Suppressor macrophage treated with lipopolysaccharide for 4 hours (primary cell): ENCODE measurements around the gene STING1.
"Not testable (repeated sequence)": the region's sequence is repeated elsewhere in the genome, so short reads cannot be mapped to it uniquely, and the experiment has no call there.

Experiments used
- DNase-seq: peaks from one replicate; pipeline ENCODE4 v3.0.0-alpha.2; 2020

The STING1 gene

GRCh38 chr5:139462586-139463276, 19.8 kb downstream of the STING1 start, which contains the start of gene ECSCR:
TSS of gene ECSCR (minus strand) at chr5:139462743. CDS start at chr5:139462670, 73 bp downstream.
- DNase-seq, result no peak

DNA sequence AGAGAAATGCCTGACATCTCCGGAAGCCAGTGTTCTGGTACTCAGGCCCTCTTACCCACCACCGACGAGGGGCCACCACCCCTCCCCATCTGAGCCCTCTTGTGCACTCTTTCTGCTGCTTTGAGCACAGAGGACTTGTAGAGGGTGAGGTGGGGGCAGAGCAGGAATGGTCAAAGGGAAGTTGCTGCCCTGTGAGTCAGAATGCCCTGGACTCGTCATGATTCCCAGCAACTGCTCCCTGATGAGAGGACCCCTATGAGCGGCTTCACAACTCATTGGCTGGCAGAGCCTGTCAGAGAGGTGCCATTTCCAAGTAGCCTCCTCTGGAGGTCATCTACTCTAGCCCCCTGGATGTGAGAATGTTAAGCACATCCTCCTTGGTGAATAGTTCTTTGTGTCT, 20.9 kb downstream of the STING1 start:
- peak; percentile 54 for DNase-seq

DNA sequence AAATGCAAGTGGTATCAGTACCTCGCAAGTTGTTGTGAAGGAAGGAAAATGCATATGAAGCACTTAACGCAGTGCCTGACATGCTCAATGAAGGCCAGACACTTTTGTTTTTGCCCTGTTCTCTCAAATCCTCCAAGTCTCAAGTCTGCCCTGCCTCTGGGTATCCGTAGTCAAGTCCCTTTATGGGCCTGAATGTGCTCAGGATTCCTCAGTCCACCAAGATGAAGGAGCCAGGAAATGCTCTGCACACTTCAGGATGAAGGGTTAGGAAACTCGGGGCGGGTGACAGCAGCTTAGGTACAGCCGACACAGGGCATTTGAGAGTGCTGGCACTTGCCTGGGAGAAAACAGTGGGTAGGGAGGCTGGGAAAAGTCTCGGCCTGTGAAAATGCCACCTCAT, 21.4 kb downstream of the STING1 start:
- no peak for DNase-seq

DNA sequence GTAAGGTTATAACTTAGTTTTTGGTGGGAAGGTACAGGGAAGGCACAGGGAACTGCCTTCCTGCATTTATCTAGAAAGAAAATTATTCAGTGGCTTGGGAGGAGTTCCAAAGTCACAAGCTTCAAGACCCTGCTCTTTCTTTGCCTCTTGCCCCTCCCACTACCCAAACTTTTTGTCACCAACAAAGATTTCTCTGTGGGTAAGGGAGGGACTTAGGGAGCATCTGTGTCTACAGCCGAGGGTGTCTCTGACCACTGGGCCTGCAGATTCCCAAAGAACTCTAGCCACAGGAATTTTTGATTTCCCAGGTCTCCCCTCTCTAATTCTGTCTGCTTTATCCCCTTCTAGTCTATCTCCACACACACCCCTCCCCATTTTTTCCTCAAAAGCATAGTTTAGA, 22.1 kb downstream of the STING1 start:
- no peak for DNase-seq

GRCh38 chr5:139459451-139459934, 23.1 kb downstream of the STING1 start:
- DNase-seq, result no peak

DNA sequence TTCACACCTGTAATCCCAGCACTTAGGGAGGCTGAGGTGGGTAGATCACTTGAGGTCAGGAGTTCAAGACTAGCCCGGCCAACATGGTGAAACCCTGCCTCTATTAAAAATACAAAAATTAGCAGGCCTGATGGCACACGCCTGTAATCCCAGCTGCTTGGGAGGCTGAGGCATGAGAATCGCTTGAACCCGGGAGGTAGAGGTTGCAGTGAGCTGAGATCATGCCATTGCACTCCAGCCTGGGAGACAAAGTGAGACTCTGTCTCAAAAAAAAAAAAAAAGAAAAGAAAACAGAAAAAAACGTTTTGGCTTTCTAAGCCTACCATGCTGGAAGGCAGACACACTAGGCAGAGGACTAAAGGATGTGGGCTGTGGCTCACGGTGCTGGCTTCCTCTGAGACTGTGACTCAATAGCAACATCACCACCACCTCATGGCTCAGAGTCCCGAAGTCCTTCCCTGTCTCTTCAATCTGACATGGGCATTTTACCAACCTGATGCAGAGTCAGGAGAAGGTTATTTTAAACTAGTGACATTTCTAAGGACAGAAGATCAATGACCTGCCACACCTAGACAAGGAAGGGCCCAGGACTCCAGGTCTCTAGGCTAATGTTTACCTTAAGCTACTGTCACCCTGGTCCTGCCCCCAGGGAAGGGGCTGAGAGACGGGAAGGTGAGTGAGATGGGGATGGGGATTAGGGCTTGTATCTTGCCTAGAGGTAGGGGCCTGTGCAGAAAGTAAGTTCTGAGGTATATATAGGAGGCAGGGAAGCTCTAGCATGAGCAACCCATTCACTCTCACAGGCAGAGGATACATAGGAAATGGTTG, 23.8 kb downstream of the STING1 start:
- DNase-seq, result peak; percentile 67

DNA sequence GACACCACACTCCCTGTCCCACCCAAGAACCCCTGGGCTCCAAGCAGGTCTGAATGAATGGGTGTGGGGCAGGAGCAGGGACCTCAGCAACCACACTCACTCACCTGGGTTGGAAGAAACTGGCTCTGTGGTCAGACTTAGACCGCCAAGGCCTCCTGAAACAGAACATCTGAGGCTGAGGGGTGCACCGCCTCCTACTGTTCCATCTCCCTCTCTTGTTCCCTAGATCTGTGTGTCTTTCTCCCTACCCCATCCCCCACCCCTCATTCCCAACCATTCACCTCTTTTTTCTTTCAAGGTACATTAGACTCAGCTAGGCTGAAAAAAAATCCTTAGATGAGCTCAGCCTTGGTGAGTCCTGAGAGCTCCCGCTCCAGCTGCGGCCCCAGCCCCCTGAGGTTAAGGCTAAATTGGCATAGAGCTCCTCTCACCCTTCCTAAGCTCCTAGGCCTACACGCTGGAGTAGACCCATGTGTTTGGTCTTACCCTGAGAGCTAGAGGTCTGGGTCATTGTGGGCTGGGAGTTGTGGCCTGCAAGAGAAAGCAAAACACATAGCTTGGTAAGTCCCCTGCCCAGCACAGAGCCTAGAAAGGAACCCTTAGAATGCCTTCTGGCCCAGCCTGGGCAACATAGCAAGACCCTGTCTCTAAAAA, 24.8 kb downstream of the STING1 start:
- DNase-seq, result no peak

DNA sequence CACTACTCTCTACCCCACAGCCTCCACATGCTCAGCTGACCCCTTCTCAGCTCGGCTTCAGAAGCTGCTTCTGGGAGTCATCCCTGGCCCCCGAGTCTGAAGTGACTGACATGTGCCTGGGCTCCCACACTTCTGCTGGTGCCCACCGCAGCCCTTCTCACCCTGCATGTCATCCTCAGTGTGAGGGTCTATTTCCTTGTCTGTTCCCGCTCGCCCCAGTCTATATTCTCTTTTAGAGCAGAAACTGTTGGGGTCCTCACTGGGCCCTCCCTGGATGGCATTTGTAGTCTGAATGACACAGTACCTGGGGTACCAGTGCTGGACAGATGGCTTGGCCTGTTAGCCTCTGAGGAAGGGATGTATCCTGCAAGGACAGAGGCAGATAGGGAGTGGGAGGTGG, 25.3 kb downstream of the STING1 start:
- no peak for DNase-seq

DNA sequence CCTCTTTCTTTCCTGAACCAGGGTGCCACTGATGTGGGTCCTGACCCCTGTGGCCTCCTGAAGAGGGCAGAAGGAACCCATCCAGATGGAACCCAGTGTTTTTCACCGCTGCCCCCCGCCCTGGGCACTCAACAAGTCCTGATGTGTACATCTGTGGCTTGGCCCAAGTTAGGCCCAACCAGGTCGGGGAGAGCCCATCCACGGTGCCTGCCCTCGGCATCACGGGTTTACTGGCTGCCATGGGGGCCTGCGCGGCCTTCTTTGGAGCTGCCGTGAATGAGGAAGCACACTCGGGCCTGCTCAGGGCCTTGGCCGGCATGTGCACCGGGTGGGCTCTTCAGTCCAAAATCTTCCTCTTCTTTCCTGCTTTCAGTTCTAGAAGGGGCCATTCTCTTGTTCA, 25.8 kb downstream of the STING1 start:
- no peak for DNase-seq

DNA sequence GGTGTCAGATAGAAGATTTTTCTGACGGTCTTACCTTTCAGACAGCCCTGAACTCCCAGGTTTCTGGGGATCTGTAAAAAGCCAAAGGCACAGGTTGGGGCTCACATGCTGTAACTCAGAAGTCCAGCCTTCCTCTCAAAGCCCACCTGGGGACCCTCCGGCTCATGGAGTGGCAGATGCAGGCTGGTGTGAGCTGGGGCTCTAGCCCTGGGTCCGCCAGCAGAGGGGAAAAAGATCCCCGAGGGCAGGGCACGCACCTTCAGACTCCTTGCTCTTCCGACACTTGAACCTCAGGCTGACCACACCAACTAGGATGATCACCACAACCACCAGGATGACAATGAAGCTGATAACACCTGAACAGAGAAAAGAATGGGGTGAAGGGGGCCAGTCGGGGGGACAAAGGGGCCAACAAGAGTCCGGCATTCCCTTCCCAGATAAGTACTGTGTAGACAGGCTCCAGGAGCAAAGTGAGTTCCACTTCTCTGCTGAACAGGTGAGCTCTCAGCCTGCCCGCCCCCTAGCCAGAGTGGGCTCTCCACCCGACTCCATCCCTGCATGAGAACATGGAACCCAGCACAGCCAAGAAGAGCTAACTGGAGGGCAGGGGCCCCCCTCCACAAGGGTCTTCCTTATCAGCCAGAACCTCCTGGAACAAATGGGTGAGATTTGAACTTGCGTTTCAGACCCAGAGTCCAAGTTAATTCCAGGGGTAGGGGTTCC, 27.8 kb downstream of the STING1 start:
- no peak for DNase-seq

GRCh38 chr5:139453683-139454567, 28.6 kb downstream of the STING1 start:
- DNase-seq, result no peak

DNA sequence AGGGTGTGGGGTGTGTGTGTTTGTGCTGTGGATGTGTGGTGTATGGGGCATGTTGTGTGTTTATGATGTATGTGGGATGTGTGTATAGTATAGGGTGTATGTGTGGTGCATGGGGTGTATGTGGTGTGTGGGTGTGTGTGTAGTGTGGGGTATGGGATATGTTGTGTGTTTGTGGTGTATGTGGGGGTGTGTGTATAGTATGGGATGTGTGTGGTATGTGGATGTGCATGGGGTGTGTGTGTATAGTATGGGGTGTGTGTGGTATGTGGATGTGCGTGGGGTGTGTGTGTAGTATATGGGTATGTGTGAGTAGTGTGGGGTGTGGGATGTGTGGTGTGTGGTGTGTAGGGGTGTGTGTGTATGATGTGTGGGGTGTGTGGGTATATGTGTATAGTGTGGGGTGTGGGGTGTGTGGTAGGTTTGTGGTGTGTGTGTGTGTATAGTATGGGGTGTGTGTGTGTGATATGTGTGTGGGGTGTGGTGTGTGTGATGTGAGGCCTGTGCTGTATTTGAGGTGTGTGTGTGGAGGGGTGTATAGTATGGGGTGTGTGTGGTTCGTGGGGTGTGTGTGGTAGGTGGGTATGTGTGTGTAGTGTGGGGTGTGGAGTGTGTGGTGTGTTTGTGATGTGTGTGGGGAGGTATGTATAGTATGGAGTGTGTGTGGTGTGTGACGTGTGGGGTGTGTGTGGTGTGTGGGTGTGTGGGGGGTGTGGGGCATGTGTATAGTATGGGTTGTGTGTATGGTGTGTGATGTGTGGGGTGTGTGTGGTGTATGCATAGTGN, 30.5 kb downstream of the STING1 start:
- no peak for DNase-seq

DNA sequence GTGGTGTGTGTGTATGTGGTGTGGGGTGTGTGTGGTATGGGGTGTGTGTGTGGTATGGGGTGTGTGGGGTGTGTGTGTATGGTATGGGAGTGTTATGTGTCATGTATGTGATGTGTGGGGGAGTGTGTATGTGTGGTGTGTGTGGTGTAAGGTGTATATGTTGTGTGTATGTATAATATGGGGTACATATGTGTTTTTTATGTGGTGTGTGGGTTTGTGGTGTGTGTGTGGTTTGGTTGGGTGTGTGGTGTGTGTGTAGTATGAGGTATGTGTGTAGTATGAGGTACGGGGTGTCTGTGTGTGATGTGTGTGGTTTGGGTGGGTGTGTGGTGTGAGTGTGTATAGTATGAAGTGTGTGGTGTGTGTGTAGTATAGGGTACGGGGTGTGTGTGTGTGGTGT, 31.4 kb downstream of the STING1 start:
- no peak for DNase-seq

DNA sequence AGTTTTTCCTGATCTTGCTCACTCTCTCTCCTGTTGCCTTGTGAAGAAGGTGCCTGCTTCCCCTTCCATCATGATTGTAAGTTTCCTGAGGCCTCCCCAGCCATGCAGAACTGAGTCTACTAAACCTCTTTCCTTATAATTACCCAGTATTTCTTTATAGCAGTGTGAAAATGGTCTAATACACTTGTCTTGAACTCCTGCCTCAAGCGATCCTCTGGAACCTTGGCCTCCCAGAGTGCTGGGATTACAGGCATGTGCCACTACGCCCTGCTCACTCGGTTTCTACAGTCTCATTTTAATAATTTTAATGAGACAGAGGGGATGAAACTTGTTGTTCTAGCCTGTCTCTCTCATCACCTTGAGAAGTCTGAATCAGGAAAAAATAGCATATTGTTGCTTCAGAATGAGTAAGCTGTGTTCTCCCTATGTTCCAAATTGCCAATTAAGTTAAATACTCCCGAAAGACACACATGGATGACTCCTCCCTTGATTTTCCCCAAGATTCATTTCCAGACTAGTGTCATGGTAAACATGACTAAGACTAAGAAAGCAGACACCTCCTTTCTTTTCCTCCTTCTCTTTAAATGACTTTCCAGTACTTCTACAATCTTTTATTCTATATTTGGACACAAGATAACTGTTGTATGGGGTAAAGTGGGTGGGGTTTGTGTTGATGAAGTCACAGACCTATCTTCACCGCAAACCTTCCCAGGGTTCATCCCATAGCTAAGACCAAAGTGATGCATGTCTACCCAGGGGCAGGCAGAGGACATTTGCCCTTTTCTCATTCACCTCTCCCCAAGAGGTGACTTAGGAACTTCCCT, 35.4 kb downstream of the STING1 start:
- DNase-seq, result no peak

DNA sequence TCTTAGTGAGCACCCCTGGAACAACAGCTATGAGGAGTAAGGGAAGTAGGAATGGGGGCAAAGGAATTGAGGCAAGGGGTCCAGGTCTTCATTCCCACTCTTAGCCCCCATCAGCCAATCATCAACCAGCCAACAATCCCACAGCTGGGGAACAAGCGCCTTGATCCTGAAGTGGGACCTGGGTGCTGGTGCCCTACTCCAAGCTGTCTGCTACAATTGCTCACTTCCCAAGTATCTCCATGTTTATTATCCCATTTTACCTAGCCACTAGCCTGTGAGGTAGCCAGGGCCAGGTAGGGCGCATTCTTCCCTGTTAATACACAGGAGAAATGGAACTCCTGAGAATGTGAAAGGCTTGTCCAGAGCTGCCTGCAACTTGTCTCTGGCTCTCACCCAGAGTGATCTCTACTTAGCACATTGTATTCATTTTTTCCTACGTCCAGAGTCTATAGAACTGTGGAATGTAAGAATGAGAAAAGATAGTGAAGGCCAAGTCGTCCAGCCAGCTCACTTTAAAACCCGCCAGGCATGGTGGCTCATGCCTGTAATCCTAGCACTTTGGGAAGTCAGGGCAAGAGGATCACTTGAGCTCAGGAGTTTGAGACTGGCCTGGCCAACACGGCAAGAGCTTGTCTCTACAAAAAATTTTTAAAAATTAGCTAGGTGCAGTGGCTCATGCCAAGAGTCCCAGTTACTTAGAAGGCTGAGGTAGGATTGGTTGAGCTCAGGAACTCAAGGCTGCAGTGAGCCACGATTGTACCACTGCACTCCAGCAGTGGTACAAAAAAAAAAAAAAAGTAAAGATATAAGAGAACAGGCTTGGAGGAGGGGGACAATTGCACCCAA, 37.0 kb downstream of the STING1 start:
- no peak for DNase-seq

DNA sequence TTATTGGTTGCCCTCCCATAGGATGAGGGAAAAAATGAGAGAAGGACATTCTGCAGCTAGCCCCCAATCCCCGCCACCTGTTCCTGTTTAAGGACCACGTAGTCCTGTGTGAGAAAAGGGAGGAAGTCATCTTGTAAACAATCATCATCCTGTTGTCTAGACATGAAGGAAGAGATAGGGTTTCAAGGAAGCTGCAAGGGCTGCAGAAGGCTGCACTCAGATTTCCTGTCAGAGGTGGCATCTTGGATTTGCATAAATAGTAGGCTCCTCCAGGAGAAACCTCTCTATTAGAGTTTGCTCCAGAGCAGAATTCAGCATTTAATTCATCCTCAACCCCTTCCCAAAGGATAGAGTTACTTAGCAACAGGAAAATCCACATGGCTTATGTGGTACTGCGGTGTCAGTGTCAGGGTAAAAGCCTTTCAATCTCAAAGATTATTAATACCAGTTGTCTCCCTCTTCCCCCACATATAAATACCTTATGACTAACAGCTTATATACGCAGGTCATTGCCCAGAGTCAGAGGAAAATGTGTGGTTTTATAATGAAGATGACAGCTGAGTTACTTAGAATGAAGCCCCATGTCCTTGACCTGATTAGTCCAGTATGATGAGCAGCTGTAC, 38.6 kb downstream of the STING1 start:
- DNase-seq, result no peak

- not testable (repeated sequence) for DNase-seq
Measured at GRCh38 chr5:139440416-139440815, 42.1 kb downstream of the STING1 start.

DNA sequence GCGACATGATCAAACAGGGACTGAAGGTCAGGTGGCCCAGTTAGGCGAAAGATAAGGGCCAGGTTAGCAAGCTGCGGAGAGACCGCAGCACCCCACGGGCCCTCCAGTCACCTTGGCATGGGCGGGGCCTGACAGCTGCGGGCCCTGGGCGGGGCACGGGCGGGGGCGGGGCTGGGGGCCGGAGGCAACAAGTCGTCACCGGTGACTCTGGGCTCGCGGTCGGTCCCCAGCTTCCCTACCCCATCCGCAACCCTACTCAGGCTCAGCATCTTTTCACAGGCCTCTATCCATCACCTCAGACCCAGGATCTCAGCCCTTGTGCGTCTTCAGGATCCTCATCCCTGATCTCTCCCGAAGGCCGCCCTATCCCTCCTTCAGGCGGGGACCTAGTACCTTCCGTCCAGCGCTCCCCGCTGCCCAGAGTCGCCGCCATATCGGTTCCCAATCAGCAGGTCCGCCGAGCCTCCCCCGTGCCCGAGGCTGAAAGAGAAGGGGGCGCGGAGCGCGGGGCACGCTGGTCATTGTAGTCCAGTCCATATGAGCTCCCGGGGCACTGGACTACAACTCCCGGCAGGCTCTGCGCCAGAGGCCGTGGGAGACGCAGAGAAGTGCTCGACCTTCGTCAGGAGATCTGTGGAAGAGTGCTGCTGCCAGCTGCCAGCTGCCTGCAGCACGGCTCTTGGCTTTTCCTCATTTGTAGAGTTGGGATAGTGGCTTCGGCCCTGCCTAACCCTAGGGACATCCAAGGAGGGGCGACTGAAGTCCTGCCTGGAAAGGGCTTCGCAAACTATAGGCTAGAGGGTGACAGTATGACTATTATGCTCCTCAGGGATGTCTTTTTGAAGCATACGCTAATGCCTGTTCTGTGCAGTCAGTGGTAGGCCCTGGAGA, 43.3 kb downstream of the STING1 start, which contains the start of gene DNAJC18:
DNAJC18 (minus strand) TSS at position 513 of the 891 bp plus-strand sequence; CDS start at position 433, 80 bp downstream.
- DNase-seq, result peak; percentile 89
